ENCODE results near the gene PTPRU. TPM values are rescaled to one million over a fixed set of nuclear protein-coding genes. Genes with fewer than 3 reads are reported as not detected.
"Not testable (repeated sequence)": the region's sequence is repeated elsewhere in the genome, so short reads cannot be mapped to it uniquely, and the experiment has no call there.

PTPRU gene
- total RNA-seq, 2 donors from 2014 or later = 0.99 to 2.1 TPM

- not testable (repeated sequence) for H3K9me3 Mint-ChIP-seq; H3K27me3 Mint-ChIP-seq; H3K27ac Mint-ChIP-seq; ATAC-seq (replicated peaks); H3K36me3 Mint-ChIP-seq (ENCODE audit: low read depth); H3K4me1 Mint-ChIP-seq; H3K4me3 Mint-ChIP-seq
Measured at GRCh38 chr1:29314685-29315084, 78.4 kb downstream of the PTPRU start.

- no peak for ATAC-seq (replicated peaks)
- H3K9me3 Mint-ChIP-seq = no peaks in the 10 kb centered on the region
- H3K27ac Mint-ChIP-seq = no peak overlapping the region
Measured at GRCh38 chr1:29315262-29315661, 78.9 kb downstream of the PTPRU start.

GRCh38 chr1:29315876-29316275 lies 79.6 kb downstream of the PTPRU start:
- H3K36me3 Mint-ChIP-seq (ENCODE audit: low read depth) = no peaks in the 10 kb centered on the region
- no peak overlapping the region for H3K4me3 Mint-ChIP-seq
- no peaks in the 10 kb centered on the region for H3K9me3 Mint-ChIP-seq
- no peak for ATAC-seq (replicated peaks)
- H3K27ac Mint-ChIP-seq = no peak overlapping the region
- H3K4me1 Mint-ChIP-seq = no peaks in the 10 kb centered on the region
- H3K27me3 Mint-ChIP-seq = peaks cover under 1% of the 10 kb centered on the region

More at GRCh38 chr1:29315262-29315661, 78.9 kb downstream of the PTPRU start:
- Mint-ChIP-seq H3K27me3 (peaks cover 3% of the 10 kb centered on the region), H3K4me3 (no peak overlapping the region), H3K36me3 (ENCODE audit: low read depth) (no peaks in the 10 kb centered on the region), H3K4me1 (no peaks in the 10 kb centered on the region)

GRCh38 chr1:29317063-29317915 lies 81.0 kb downstream of the PTPRU start:
- Mint-ChIP-seq H3K27ac (no peak overlapping the region), H3K4me3 (no peak overlapping the region), H3K36me3 (ENCODE audit: low read depth) (no peaks in the 10 kb centered on the region), H3K4me1 (no peaks in the 10 kb centered on the region), H3K27me3 (no peaks in the 10 kb centered on the region), H3K9me3 (no peaks in the 10 kb centered on the region)
- no peak for ATAC-seq (replicated peaks)

- ATAC-seq (replicated peaks) = no peak
- H3K4me3 Mint-ChIP-seq = no peak overlapping the region
- no peaks in the 10 kb centered on the region for H3K9me3 Mint-ChIP-seq
- H3K4me1 Mint-ChIP-seq = no peaks in the 10 kb centered on the region
- H3K27me3 Mint-ChIP-seq = no peaks in the 10 kb centered on the region
- no peak overlapping the region for H3K27ac Mint-ChIP-seq
- no peaks in the 10 kb centered on the region for H3K36me3 Mint-ChIP-seq (ENCODE audit: low read depth)
Measured at GRCh38 chr1:29317916-29318530, 81.7 kb downstream of the PTPRU start.

- Mint-ChIP-seq H3K27ac (no peak overlapping the region), H3K27me3 (no peaks in the 10 kb centered on the region), H3K9me3 (no peaks in the 10 kb centered on the region), H3K4me3 (no peak overlapping the region), H3K36me3 (ENCODE audit: low read depth) (no peaks in the 10 kb centered on the region), H3K4me1 (no peaks in the 10 kb centered on the region)
- no peak for ATAC-seq (replicated peaks)
Measured at GRCh38 chr1:29318724-29319123, 82.4 kb downstream of the PTPRU start.

- H3K36me3 Mint-ChIP-seq (ENCODE audit: low read depth) = no peaks in the 10 kb centered on the region
- no peaks in the 10 kb centered on the region for H3K4me1 Mint-ChIP-seq
- H3K4me3 Mint-ChIP-seq = no peak overlapping the region
- no peaks in the 10 kb centered on the region for H3K27me3 Mint-ChIP-seq
- H3K27ac Mint-ChIP-seq = no peak overlapping the region
- ATAC-seq (replicated peaks) = no peak
- H3K9me3 Mint-ChIP-seq = no peaks in the 10 kb centered on the region
Measured at GRCh38 chr1:29319300-29320110, 83.2 kb downstream of the PTPRU start.

GRCh38 chr1:29320156-29320940 lies 84.0 kb downstream of the PTPRU start:
- H3K4me3 Mint-ChIP-seq = no peak overlapping the region
- no peaks in the 10 kb centered on the region for H3K4me1 Mint-ChIP-seq
- H3K36me3 Mint-ChIP-seq (ENCODE audit: low read depth) = no peaks in the 10 kb centered on the region
- no peak overlapping the region for H3K27ac Mint-ChIP-seq
- no peak for ATAC-seq (replicated peaks)
- H3K27me3 Mint-ChIP-seq = no peaks in the 10 kb centered on the region
- H3K9me3 Mint-ChIP-seq = no peaks in the 10 kb centered on the region

GRCh38 chr1:29321176-29321575 lies 84.9 kb downstream of the PTPRU start:
- Mint-ChIP-seq H3K4me1 (no peaks in the 10 kb centered on the region), H3K9me3 (no peaks in the 10 kb centered on the region), H3K27ac (no peak overlapping the region), H3K27me3 (no peaks in the 10 kb centered on the region), H3K36me3 (ENCODE audit: low read depth) (no peaks in the 10 kb centered on the region), H3K4me3 (no peak overlapping the region)
- ATAC-seq (replicated peaks) = no peak

- no peak for ATAC-seq (replicated peaks)
- no peaks in the 10 kb centered on the region for H3K4me1 Mint-ChIP-seq
- no peaks in the 10 kb centered on the region for H3K27me3 Mint-ChIP-seq
- H3K36me3 Mint-ChIP-seq (ENCODE audit: low read depth) = no peaks in the 10 kb centered on the region
- no peaks in the 10 kb centered on the region for H3K9me3 Mint-ChIP-seq
- H3K27ac Mint-ChIP-seq = no peak overlapping the region
- H3K4me3 Mint-ChIP-seq = no peak overlapping the region
Measured at GRCh38 chr1:29322147-29322694, 85.9 kb downstream of the PTPRU start.

GRCh38 chr1:29322861-29323585 lies 86.7 kb downstream of the PTPRU start:
- Mint-ChIP-seq H3K27ac (no peak overlapping the region), H3K9me3 (no peaks in the 10 kb centered on the region), H3K4me3 (no peak overlapping the region), H3K36me3 (ENCODE audit: low read depth) (no peaks in the 10 kb centered on the region), H3K27me3 (no peaks in the 10 kb centered on the region), H3K4me1 (no peaks in the 10 kb centered on the region)
- ATAC-seq (replicated peaks) = no peak

- Mint-ChIP-seq H3K36me3 (ENCODE audit: low read depth) (no peaks in the 10 kb centered on the region), H3K27me3 (no peaks in the 10 kb centered on the region), H3K4me1 (no peaks in the 10 kb centered on the region), H3K9me3 (no peaks in the 10 kb centered on the region), H3K27ac (no peak overlapping the region), H3K4me3 (no peak overlapping the region)
- ATAC-seq (replicated peaks) = no peak
Measured at GRCh38 chr1:29323636-29324035, 87.3 kb downstream of the PTPRU start.

GRCh38 chr1:29324202-29324601 lies 87.9 kb downstream of the PTPRU start:
- Mint-ChIP-seq H3K27me3 (no peaks in the 10 kb centered on the region), H3K4me1 (no peaks in the 10 kb centered on the region), H3K36me3 (ENCODE audit: low read depth) (no peaks in the 10 kb centered on the region), H3K9me3 (no peaks in the 10 kb centered on the region), H3K4me3 (no peak overlapping the region), H3K27ac (no peak overlapping the region)
- ATAC-seq (replicated peaks) = no peak
